T-cell (primary cell): Measurements from ENCODE around the gene CUX1. TPM values are rescaled to one million over a fixed set of nuclear protein-coding genes. Genes with fewer than 3 reads are reported as not detected.

ENCODE experiments used
- ATAC-seq, 4 experiments: fragments of 200-7000 bp in 3 of 4; fragments of 150-1000 bp in 1 of 4; cut with Tn5 transposase; replicated peaks in 1 of 4; 1 replicate in 3 of 4; 2 replicates in 1 of 4; pipeline ENCODE4 v1.10.0; 2021; ENCODE audit warnings: moderate library complexity in 3 of 4, mild to moderate bottlenecking in 2 of 4, moderate number of reproducible peaks in 1 of 4
- CTCF ChIA-PET, 2 donors: fragments of 300-600 bp; sonication (Branson Sonifier 250); formaldehyde crosslinking; loops; one replicate each; lab custom pipeline; 2022; ENCODE audit warnings: antibody characterized with exemption in 2 of 2; lab: Charles Lee
- POLR2A ChIA-PET, 2 donors: fragments of 300-600 bp; sonication (Branson Sonifier 250); formaldehyde crosslinking; loops; one replicate each; lab custom pipeline; 2022; ENCODE audit warnings: antibody characterized with exemption in 2 of 2; lab: Charles Lee
- DNase-seq, 35 experiments: peaks; one replicate each; pipeline versions ENCODE4 v3.0.0 to v3.0.0-alpha.2; 2013 to 2023
- H3K27ac ChIP-seq: one replicate; pipeline ENCODE4 v1.5.1; 2013; ENCODE audit warnings: low read length
- H3K27me3 ChIP-seq, 2 experiments: replicated peaks in 1 of 2; 1 replicate in 1 of 2; 2 replicates in 1 of 2; pipeline versions ENCODE4 v1.6.1 to v1.7.0; 2013; ENCODE audit warnings: low read length in 1 of 2, mixed read lengths in 1 of 2; ENCODE audit not compliant: control insufficient read depth in 2 of 2, insufficient read depth in 2 of 2; ENCODE audit errors: extremely low read depth in 1 of 2
- H3K36me3 ChIP-seq, 2 donors: 1 replicate in 1 of 2; 2 replicates in 1 of 2; pipeline versions ENCODE4 v1.6.1 to v1.7.0; 2013; ENCODE audit warnings: low read length in 1 of 2; ENCODE audit not compliant: control insufficient read depth in 2 of 2, insufficient read depth in 1 of 2; ENCODE audit errors: extremely low read depth in 1 of 2
- H3K4me1 ChIP-seq, 2 experiments: 1 replicate in 1 of 2; 2 replicates in 1 of 2; pipeline versions ENCODE4 v1.6.1 to v1.7.0; 2013; ENCODE audit warnings: low read length in 2 of 2, mixed read lengths in 1 of 2; ENCODE audit not compliant: insufficient read depth in 2 of 2, control insufficient read depth in 1 of 2; ENCODE audit errors: extremely low read depth in 1 of 2
- H3K4me3 ChIP-seq, 2 donors: 1 replicate in 1 of 2; 2 replicates in 1 of 2; pipeline versions ENCODE4 v1.5.1 to v1.7.0; 2013; ENCODE audit warnings: mild to moderate bottlenecking in 2 of 2, low read length in 1 of 2, moderate library complexity in 1 of 2; ENCODE audit not compliant: control insufficient read depth in 1 of 2; ENCODE audit errors: extremely low read depth in 1 of 2
- H3K9me3 ChIP-seq: 2 replicates; pipeline ENCODE4 v1.7.0; 2013
- H3K27ac Mint-ChIP-seq, 2 donors: one replicate each; pipeline ENCODE4 v1.8.0; 2020 to 2021; ENCODE audit warnings: mild to moderate bottlenecking in 2 of 2, mixed read lengths in 2 of 2
- H3K27me3 Mint-ChIP-seq, 2 donors: one replicate each; pipeline ENCODE4 v1.8.0; 2021 to 2022; ENCODE audit warnings: mixed read lengths in 2 of 2
- H3K36me3 Mint-ChIP-seq: one replicate; pipeline ENCODE4 v1.8.0; 2021; ENCODE audit warnings: mixed read lengths
- H3K4me1 Mint-ChIP-seq, 3 donors: one replicate each; pipeline ENCODE4 v1.8.0; 2020 to 2022; ENCODE audit warnings: mixed read lengths in 3 of 3, mild to moderate bottlenecking in 1 of 3
- H3K4me3 Mint-ChIP-seq, 3 donors: one replicate each; pipeline ENCODE4 v1.8.0; 2020 to 2022; ENCODE audit warnings: mild to moderate bottlenecking in 3 of 3, mixed read lengths in 3 of 3, moderate library complexity in 3 of 3
- H3K9me3 Mint-ChIP-seq, 3 donors: one replicate each; pipeline ENCODE4 v1.8.0; 2020 to 2022; ENCODE audit warnings: mixed read lengths in 3 of 3
- WGBS: methylation state at CpG from one replicate; pipeline ENCODE4 v1.1.5; 2013; ENCODE audit warnings: missing lambda C conversion rate; ENCODE audit not compliant: insufficient coverage; 5-methylcytosine and 5-hydroxymethylcytosine counted together
- total RNA-seq, 35 experiments: library from RNA in 6 of 35; stranded (reverse) in 6 of 35; fragments of 120-200 nt in 1 of 35; gene quantifications; one replicate each; pipeline versions ENCODE4 v1.2.1 to v1.2.4 and lab custom pipeline; 2013 to 2026

CUX1 gene
- total RNA-seq, 5 donors from 2014 or later (not counting 1 experiment from before 2014, with no cell fraction given), result 36.9 to 50.2 (median 42.8) TPM

DNA sequence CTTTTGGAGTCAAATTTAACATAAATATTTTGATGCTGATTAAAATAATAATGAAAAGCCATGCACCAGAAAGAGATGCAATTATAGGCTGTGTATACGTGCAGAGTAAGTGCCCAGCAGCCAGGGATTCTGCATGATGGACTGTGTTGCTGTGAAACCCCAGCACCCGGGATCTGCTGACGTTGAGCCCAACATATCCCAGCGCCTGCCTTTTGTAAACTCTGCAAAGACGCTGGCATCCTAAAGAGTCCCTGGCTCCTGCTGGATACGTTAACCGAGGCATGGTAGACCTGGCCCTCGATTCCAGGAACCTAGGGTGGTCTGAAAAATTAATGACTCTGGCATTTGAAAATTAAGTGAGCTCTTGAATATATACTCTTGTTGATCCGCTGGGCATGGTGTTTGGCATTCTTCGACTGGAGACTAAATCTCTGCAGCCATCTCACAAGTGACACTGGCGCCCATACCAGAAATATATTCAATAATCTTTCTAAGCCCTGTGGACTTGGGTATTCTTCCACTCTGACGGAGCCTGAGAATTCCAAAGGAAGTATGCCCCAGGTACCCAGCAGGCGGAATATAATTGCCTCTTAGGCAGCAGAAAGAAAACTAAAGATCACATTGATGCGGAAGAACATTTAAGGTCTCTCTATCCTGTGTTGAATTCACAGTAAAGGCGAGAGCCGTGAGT lies 278.0 kb downstream of the CUX1 start:
- Histone ChIP-seq H3K4me3 (no peak overlapping the region), H3K27ac (no peak overlapping the region), H3K4me1 (no peaks in the 10 kb centered on the region), H3K27me3 (no peaks in the 10 kb centered on the region), H3K9me3 (no peaks in the 10 kb centered on the region), H3K36me3 (peaks cover 6 to 8% of the 10 kb centered on the region in 2 donors)
- Mint-ChIP-seq H3K4me3 (no peak overlapping the region), H3K36me3 (peaks cover 16% of the 10 kb centered on the region), H3K4me1 (peaks cover 0 to 8% (median 2%) of the 10 kb centered on the region in 3 donors), H3K9me3 (no peaks in the 10 kb centered on the region), H3K27me3 (no peaks in the 10 kb centered on the region), H3K27ac (no peak overlapping the region)
- WGBS, result 92% methylated on average over 14 of the region's 16 CpGs
- CTCF ChIA-PET, result no interaction called here
- ATAC-seq, result no peak
- POLR2A ChIA-PET, result no interaction called here
- no peak for DNase-seq

DNA sequence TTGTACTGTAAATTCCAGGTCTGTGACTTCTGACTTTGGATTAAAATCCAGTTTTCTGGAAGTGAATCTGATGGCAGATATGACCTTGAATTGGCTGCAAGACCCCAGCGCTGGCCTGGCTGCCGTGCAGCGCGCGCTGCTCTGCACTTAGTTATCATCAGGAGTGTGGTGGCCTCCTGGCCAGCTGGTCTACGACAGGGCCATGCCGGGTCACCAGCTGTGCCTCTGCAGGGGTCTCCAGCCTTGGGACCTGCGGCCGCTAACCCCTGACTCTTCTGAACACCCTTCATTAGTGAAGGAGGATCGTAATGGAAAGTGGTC lies 278.5 kb downstream of the CUX1 start:
- Histone ChIP-seq H3K27ac (no peak overlapping the region), H3K4me3 (no peak overlapping the region), H3K4me1 (no peaks in the 10 kb centered on the region), H3K36me3 (peaks cover 6 to 8% of the 10 kb centered on the region in 2 donors), H3K27me3 (no peaks in the 10 kb centered on the region), H3K9me3 (no peaks in the 10 kb centered on the region)
- no peak overlapping the region for H3K27ac Mint-ChIP-seq
- H3K36me3 Mint-ChIP-seq, result peaks cover 21% of the 10 kb centered on the region
- ChIA-PET CTCF (no interaction called here), POLR2A (no interaction called here)
- no peaks in the 10 kb centered on the region for H3K27me3 Mint-ChIP-seq
- no peak overlapping the region for H3K4me3 Mint-ChIP-seq
- peaks cover 0 to 8% (median 2%) of the 10 kb centered on the region in 3 donors for H3K4me1 Mint-ChIP-seq
- ATAC-seq (no peak), DNase-seq (no peak)
- no peaks in the 10 kb centered on the region for H3K9me3 Mint-ChIP-seq
- WGBS, result 100% methylated on average over 5 of the region's 10 CpGs

DNA sequence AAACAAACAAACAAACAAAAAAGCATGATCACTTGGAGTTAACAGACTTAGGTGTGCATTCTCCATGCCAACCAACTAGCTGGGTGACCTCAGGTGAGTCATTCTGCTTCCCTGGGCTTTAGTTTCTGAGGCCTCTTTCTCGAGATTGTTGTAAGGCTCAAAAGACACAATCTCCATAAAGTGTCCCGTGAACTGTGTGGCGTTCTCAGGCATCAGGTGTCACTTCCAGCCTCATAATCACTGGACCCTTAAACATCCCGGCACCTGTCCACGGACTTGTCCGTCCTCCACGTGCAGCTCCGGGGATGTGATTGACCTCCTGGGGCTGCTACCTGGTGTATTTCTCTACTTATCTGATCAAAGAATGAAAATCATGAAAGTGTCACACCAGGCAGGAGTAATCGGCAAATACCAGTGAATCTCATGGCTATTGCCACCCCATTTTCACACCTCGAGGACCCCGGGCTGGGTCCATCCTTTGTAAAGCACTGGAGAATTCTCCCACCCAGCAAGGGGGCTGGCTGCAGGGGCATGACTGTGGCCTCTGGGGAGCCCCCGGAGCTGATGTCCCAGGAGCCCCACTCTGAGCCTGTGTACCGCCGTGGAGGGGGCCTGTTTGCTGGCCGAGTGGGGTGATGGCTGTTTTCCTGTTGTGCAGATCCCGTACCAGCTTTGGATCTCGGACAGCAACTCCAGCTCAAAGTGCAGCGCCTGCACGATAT lies 279.4 kb downstream of the CUX1 start:
- Mint-ChIP-seq H3K36me3 (peaks cover 23% of the 10 kb centered on the region), H3K27me3 (no peaks in the 10 kb centered on the region), H3K4me1 (peaks cover 0 to 7% (median 2%) of the 10 kb centered on the region in 3 donors), H3K9me3 (no peaks in the 10 kb centered on the region), H3K27ac (no peak overlapping the region), H3K4me3 (no peak overlapping the region)
- ChIA-PET CTCF (no interaction called here), POLR2A (no interaction called here)
- Histone ChIP-seq H3K9me3 (no peaks in the 10 kb centered on the region), H3K4me3 (no peak overlapping the region), H3K36me3 (peaks cover 11% of the 10 kb centered on the region in 2 donors), H3K4me1 (no peaks in the 10 kb centered on the region), H3K27me3 (no peaks in the 10 kb centered on the region), H3K27ac (no peak overlapping the region)
- ATAC-seq (no peak), DNase-seq (no peak)
- 93% methylated on average over 12 of the region's 19 CpGs for WGBS

DNA sequence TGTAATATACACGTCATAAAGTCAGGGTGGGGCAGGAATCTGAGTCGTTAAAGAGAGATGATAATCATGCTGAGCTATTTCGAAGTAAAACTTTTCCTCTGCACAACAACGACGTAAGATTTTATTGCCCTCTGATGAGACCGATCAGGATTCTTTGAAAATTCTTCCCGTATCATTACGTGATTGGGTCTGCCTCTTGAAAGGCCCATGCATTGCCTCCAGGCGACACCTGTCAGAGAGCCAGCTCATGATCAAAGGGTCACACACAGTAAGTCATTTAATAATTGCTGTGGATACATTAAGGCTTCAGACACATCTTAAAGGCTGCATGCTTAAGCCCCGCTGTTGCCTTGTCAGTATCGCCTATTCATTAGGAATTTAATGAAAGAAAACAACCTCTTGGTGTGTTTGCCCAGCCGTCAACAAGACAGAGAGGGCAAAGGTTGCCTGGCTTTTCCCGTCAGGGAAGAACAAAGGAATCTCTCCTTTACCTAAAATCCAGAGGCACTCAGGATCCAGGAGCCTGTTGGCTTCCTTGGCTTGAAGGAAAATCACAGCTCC lies 280.3 kb downstream of the CUX1 start:
- DNase-seq, result no peak
- 88% methylated on average over 9 of the region's 13 CpGs for WGBS
- no peak overlapping the region for H3K27ac Mint-ChIP-seq
- no peaks in the 10 kb centered on the region for H3K9me3 Mint-ChIP-seq
- Histone ChIP-seq H3K27me3 (no peaks in the 10 kb centered on the region), H3K9me3 (no peaks in the 10 kb centered on the region), H3K36me3 (peaks cover 11 to 13% of the 10 kb centered on the region in 2 donors), H3K4me1 (no peaks in the 10 kb centered on the region), H3K27ac (no peak overlapping the region), H3K4me3 (no peak overlapping the region)
- H3K4me3 Mint-ChIP-seq, result no peak overlapping the region
- peaks cover 17% of the 10 kb centered on the region for H3K36me3 Mint-ChIP-seq
- ChIA-PET CTCF (no interaction called here), POLR2A (no interaction called here)
- ATAC-seq, result no peak
- no peaks in the 10 kb centered on the region for H3K4me1 Mint-ChIP-seq
- no peaks in the 10 kb centered on the region for H3K27me3 Mint-ChIP-seq

DNA sequence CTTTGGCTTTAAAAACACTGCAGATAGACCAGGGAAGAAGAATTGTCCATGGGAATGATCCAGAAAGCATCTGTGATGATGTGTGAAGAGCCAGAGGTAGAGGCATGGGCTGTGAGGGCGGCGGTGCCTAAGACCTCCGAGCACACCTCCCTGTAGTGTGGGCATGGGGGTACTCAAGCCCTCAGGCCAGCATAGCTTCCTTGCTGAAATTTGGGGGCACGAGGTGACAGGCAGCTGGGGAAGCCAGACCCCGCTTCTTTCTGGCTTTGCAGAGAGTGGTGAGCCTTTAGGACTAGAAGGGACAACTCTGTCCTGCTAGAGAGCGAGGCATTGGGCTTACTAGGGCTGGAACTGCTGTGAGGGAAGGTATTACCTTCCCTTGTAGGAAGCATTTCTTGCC lies 281.6 kb downstream of the CUX1 start:
- no peaks in the 10 kb centered on the region for H3K9me3 Mint-ChIP-seq
- ChIA-PET CTCF (no interaction called here), POLR2A (no interaction called here)
- peaks cover 12 to 14% of the 10 kb centered on the region in 2 donors for H3K36me3 ChIP-seq
- H3K4me1 ChIP-seq, result no peaks in the 10 kb centered on the region
- 96% methylated on average over 5 of the region's 6 CpGs for WGBS
- no peaks in the 10 kb centered on the region for H3K27me3 ChIP-seq
- DNase-seq (no peak), ATAC-seq (no peak)
- no peak overlapping the region for H3K4me3 Mint-ChIP-seq
- H3K27ac Mint-ChIP-seq, result no peak overlapping the region
- H3K4me3 ChIP-seq, result no peak overlapping the region
- peaks cover 27% of the 10 kb centered on the region for H3K36me3 Mint-ChIP-seq
- no peak overlapping the region for H3K27ac ChIP-seq
- no peaks in the 10 kb centered on the region for H3K27me3 Mint-ChIP-seq
- H3K9me3 ChIP-seq, result no peaks in the 10 kb centered on the region
- no peaks in the 10 kb centered on the region for H3K4me1 Mint-ChIP-seq

DNA sequence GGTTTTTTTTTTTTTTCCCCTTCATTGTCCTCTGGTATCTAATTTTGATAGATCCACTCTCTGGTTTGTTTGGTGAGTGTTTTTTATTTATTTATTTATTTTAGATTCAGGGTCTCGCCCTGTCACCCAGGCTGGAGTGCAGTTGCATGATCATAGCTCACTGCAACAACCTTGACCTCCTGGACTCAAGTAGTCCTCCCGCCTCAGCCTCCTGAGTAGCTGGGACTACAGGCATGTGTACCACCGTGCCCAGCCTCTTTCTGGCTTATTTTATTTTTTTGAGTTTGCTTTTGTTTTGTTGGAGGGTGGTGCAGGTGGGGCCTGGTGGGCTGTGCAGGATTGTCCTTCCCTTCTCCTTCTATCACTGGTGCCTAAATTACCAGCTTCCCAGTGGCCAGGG lies 282.0 kb downstream of the CUX1 start:
- no peak overlapping the region for H3K4me3 Mint-ChIP-seq
- no peaks in the 10 kb centered on the region for H3K27me3 ChIP-seq
- H3K9me3 ChIP-seq, result no peaks in the 10 kb centered on the region
- CTCF ChIA-PET, result interaction anchor here in 1 of 2 donors (0.6 kb wide), 1 partner anchor 659 kb away, joined by 6 read pairs; no protein-coding TSS in a partner anchor
- H3K4me1 ChIP-seq, result no peaks in the 10 kb centered on the region
- DNase-seq (no peak), ATAC-seq (no peak)
- no peaks in the 10 kb centered on the region for H3K4me1 Mint-ChIP-seq
- H3K27ac ChIP-seq, result no peak overlapping the region
- no peak overlapping the region for H3K27ac Mint-ChIP-seq
- POLR2A ChIA-PET, result no interaction called here
- peaks cover 31% of the 10 kb centered on the region for H3K36me3 Mint-ChIP-seq
- no peaks in the 10 kb centered on the region for H3K27me3 Mint-ChIP-seq
- peaks cover 14 to 16% of the 10 kb centered on the region in 2 donors for H3K36me3 ChIP-seq
- no peaks in the 10 kb centered on the region for H3K9me3 Mint-ChIP-seq
- no CpG with 5 or more reads among the region's 3 CpGs for WGBS
- H3K4me3 ChIP-seq, result no peak overlapping the region
